Activated T-helper 1 cell treated with Interleukin-2 at 50 U/mL for 16 hours (primary cell): ENCODE measurements around the gene MYO15B.
"Not testable (repeated sequence)": the region's sequence is repeated elsewhere in the genome, so short reads cannot be mapped to it uniquely, and the experiment has no call there.

Experiments used
- DNase-seq: peaks from one replicate; pipeline ENCODE4 v3.0.0-alpha.2; 2020; ENCODE audit warnings: low read depth

The MYO15B gene

GRCh38 chr17:75575728-75576127, 11.9 kb upstream of the MYO15B start:
- no peak for DNase-seq

GRCh38 chr17:75576661-75577060, 10.9 kb upstream of the MYO15B start:
- no peak for DNase-seq

GRCh38 chr17:75581121-75581725, 6.4 kb upstream of the MYO15B start:
- peak; percentile 13 for DNase-seq

- not testable (repeated sequence) for DNase-seq
Measured at GRCh38 chr17:75583197-75583596, 4.4 kb upstream of the MYO15B start.

- DNase-seq: no peak
Measured at GRCh38 chr17:75584849-75585175, 2.8 kb upstream of the MYO15B start.

GRCh38 chr17:75588596-75589011, 1.0 kb downstream of the MYO15B start:
- DNase-seq: peak; percentile 8

GRCh38 chr17:75589012-75589918, 1.7 kb downstream of the MYO15B start:
- peak; percentile 89 for DNase-seq

- no peak for DNase-seq
Measured at GRCh38 chr17:75589919-75590303, 2.3 kb downstream of the MYO15B start.

GRCh38 chr17:75590314-75590761, 2.7 kb downstream of the MYO15B start:
- DNase-seq: no peak

- DNase-seq: no peak
Measured at GRCh38 chr17:75590849-75591721, 3.5 kb downstream of the MYO15B start.

GRCh38 chr17:75591722-75592302, 4.2 kb downstream of the MYO15B start:
- no peak for DNase-seq

- DNase-seq: no peak
Measured at GRCh38 chr17:75592348-75593020, 4.9 kb downstream of the MYO15B start.

- DNase-seq: not testable (repeated sequence)
Measured at GRCh38 chr17:75593430-75593829, 5.8 kb downstream of the MYO15B start.

GRCh38 chr17:75594499-75595283, 7.1 kb downstream of the MYO15B start:
- DNase-seq: no peak

GRCh38 chr17:75595284-75595919, 7.8 kb downstream of the MYO15B start:
- no peak for DNase-seq

GRCh38 chr17:75595920-75596313, 8.3 kb downstream of the MYO15B start:
- DNase-seq: no peak

GRCh38 chr17:75596320-75597087, 8.9 kb downstream of the MYO15B start:
- DNase-seq: no peak

- peak; percentile 27 for DNase-seq
Measured at GRCh38 chr17:75601057-75601987, 13.7 kb downstream of the MYO15B start.
